OCI-LY3 (cell line): Measurements from ENCODE around the gene TLR9.

Source experiments
- H2AFZ ChIP-seq: fragments of 200-600, 300-600 bp; shearing (Covaris generic); 2 replicates; pipeline ENCODE4 v1.6.0; 2014; ENCODE audit warnings: antibody characterized with exemption, low read depth, low read length
- H3K27ac ChIP-seq: fragments of 200-600, 300-600 bp; sonication (generic); 2 replicates; pipeline ENCODE4 v1.5.1; 2014; ENCODE audit warnings: mild to moderate bottlenecking, low read length, moderate library complexity, mixed read lengths
- H3K27me3 ChIP-seq: fragments of 200-600, 300-600 bp; sonication (generic); 2 replicates; pipeline ENCODE4 v1.6.1; 2014; ENCODE audit warnings: low read depth, low read length, mixed read lengths
- H3K36me3 ChIP-seq: fragments of 200-600, 300-600 bp; sonication (generic); replicated peaks from 2 replicates; pipeline ENCODE3; 2014; ENCODE audit warnings: low read depth, low read length, mixed read lengths
- H3K4me1 ChIP-seq: fragments of 300-600, 200-600 bp; sonication (generic); 2 replicates; pipeline ENCODE4 v1.6.1; 2014; ENCODE audit warnings: low read length, mixed read lengths
- H3K4me2 ChIP-seq: fragments of 200-600, 300-600 bp; sonication (generic); 2 replicates; pipeline ENCODE4 v1.6.1; 2014; ENCODE audit warnings: low read length, mixed read lengths
- H3K4me3 ChIP-seq: fragments of 300-600, 200-600 bp; sonication (generic); 2 replicates; pipeline ENCODE4 v1.5.1; 2014; ENCODE audit warnings: antibody characterized with exemption, mild to moderate bottlenecking, low read length, moderate library complexity
- H3K79me2 ChIP-seq: fragments of 300-600, 200-600 bp; shearing (Covaris generic); 2 replicates; pipeline ENCODE4 v1.6.1; 2014; ENCODE audit warnings: mild to moderate bottlenecking, low read length, mixed read lengths
- H3K9ac ChIP-seq: fragments of 300-600, 200-600 bp; shearing (Covaris generic); 2 replicates; pipeline ENCODE4 v1.6.0; 2014; ENCODE audit warnings: mild to moderate bottlenecking, low read length, moderate library complexity
- H3K9me3 ChIP-seq: fragments of 200-600, 300-600 bp; shearing (Covaris generic); 2 replicates; pipeline ENCODE4 v1.6.1; 2014; ENCODE audit warnings: low read length, mixed read lengths; ENCODE audit not compliant: insufficient read depth
- H4K20me1 ChIP-seq: fragments of 200-600, 300-600 bp; sonication (generic); 2 replicates; pipeline ENCODE4 v1.6.1; 2016; ENCODE audit warnings: low read length, mixed read lengths; ENCODE audit not compliant: insufficient read depth
- EZH2phosphoT487 ChIP-seq: fragments of 200-600 bp; shearing (Covaris generic); IDR thresholded peaks from 2 replicates; pipeline ENCODE4 v1.6.1; 2018; ENCODE audit warnings: antibody characterized with exemption, mixed run types, low read depth
- TF ChIP-seq, protein P1 (sequence below): fragments of 200-600, 300-600 bp; sonication (generic); IDR thresholded peaks from 2 replicates; pipeline ENCODE4 v1.5.1; 2014; ENCODE audit warnings: antibody characterized with exemption, low read length, low read depth

TLR9 gene

DNA sequence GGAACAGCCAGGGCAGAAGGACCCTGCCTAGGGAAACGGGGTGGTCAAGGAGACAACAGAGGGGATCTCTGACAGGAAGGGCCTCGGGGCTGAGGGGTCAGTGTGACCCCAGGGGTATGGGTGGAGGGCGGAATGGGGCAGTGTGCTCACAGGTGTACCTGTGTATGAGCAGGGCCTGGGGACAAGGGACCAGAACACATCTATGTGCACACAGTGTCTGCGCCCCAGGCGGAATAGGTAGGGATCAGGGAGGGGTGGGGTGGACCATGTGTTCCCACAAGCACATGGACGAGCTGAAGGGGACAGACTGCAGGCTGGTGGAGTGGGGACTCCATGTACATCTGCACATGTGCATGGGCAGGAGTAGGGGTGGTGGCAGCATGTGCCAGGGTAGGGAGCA lies 5.0 kb upstream of the TLR9 start:
- Histone ChIP-seq H3K9me3 (no peaks in the 10 kb centered on the region), H3K4me2 (no peak overlapping the region), H2AFZ (no peak overlapping the region), H3K79me2 (no peaks in the 10 kb centered on the region), H3K4me1 (peaks cover 15% of the 10 kb centered on the region), H3K36me3 (peaks cover 5% of the 10 kb centered on the region), H3K27ac (no peak overlapping the region), H4K20me1 (no peaks in the 10 kb centered on the region), H3K27me3 (no peaks in the 10 kb centered on the region), H3K9ac (no peak overlapping the region), H3K4me3 (no peak overlapping the region)
- TF ChIP-seq, protein P1, sequence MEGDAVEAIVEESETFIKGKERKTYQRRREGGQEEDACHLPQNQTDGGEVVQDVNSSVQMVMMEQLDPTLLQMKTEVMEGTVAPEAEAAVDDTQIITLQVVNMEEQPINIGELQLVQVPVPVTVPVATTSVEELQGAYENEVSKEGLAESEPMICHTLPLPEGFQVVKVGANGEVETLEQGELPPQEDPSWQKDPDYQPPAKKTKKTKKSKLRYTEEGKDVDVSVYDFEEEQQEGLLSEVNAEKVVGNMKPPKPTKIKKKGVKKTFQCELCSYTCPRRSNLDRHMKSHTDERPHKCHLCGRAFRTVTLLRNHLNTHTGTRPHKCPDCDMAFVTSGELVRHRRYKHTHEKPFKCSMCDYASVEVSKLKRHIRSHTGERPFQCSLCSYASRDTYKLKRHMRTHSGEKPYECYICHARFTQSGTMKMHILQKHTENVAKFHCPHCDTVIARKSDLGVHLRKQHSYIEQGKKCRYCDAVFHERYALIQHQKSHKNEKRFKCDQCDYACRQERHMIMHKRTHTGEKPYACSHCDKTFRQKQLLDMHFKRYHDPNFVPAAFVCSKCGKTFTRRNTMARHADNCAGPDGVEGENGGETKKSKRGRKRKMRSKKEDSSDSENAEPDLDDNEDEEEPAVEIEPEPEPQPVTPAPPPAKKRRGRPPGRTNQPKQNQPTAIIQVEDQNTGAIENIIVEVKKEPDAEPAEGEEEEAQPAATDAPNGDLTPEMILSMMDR, result no peak
- no peak for TF ChIP-seq EZH2phosphoT487

DNA sequence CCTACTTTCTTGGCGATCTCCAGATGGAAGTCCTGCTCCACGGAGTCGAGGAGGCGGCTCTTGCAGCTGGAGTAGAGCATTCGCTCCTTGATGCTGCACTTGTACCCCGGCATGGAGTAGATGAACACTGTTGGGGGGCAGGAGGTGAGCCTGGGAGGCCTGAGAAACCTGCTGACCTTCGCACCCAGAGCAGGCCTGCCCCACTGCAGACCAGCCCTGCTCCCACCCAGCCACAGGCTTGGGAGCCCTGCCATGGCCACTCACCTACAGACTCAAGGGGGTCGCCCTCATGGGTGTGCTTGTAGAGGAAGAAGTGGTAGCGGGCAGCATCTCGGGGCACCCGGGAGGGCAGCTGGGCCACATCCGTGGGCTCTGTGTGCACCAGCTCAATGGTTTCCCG lies 4.2 kb upstream of the TLR9 start:
- H3K4me1 ChIP-seq, result peaks cover 16% of the 10 kb centered on the region
- no peak overlapping the region for H3K9ac ChIP-seq
- no peaks in the 10 kb centered on the region for H4K20me1 ChIP-seq
- no peak overlapping the region for H3K4me3 ChIP-seq
- no peaks in the 10 kb centered on the region for H3K27me3 ChIP-seq
- no peak overlapping the region for H3K27ac ChIP-seq
- H3K9me3 ChIP-seq, result no peaks in the 10 kb centered on the region
- H3K36me3 ChIP-seq, result peaks cover 5% of the 10 kb centered on the region
- no peak overlapping the region for H2AFZ ChIP-seq
- no peak overlapping the region for H3K4me2 ChIP-seq
- TF ChIP-seq EZH2phosphoT487, result no peak
- TF ChIP-seq, protein P1, result no peak
- H3K79me2 ChIP-seq, result peaks cover 8% of the 10 kb centered on the region

DNA sequence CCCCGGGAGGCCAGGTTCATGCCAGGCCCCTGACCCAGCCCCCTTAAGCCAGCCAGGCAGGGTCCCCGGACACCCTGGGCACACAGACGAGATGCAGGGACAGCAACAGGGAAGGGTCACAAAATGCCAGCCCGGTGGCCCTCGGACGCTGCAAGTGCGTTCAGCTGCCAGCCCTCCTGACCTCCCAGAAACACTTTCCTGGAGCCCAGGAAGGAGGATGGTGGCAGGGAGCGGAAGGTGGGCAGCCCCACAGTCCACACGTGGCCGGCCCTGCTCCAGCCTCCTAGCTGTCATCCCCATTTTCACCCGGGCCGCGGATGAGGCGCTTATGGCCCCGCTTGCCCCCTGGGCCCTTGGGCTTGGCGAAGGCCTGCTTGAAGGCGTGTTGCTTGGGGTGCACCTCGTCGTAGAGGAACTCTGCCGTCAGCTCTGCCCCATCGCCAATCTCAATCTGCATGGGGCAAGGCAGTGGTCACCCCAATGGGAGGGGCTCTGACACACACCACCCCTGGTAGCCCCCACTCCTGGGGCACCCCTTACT lies 3.4 kb upstream of the TLR9 start:
- H4K20me1 ChIP-seq, result peaks cover 2% of the 10 kb centered on the region; the same call in 1 of the 2 replicates
- H3K4me3 ChIP-seq, result no peak overlapping the region
- H3K4me2 ChIP-seq, result no peak overlapping the region
- H3K9ac ChIP-seq, result no peak overlapping the region
- no peak overlapping the region for H2AFZ ChIP-seq
- peaks cover 7% of the 10 kb centered on the region for H3K36me3 ChIP-seq
- no peak for TF ChIP-seq EZH2phosphoT487
- TF ChIP-seq, protein P1, result no peak
- H3K4me1 ChIP-seq, result peaks cover 24% of the 10 kb centered on the region
- H3K79me2 ChIP-seq, result peaks cover 16% of the 10 kb centered on the region
- H3K27me3 ChIP-seq, result no peaks in the 10 kb centered on the region
- H3K9me3 ChIP-seq, result no peaks in the 10 kb centered on the region
- no peak overlapping the region for H3K27ac ChIP-seq

DNA sequence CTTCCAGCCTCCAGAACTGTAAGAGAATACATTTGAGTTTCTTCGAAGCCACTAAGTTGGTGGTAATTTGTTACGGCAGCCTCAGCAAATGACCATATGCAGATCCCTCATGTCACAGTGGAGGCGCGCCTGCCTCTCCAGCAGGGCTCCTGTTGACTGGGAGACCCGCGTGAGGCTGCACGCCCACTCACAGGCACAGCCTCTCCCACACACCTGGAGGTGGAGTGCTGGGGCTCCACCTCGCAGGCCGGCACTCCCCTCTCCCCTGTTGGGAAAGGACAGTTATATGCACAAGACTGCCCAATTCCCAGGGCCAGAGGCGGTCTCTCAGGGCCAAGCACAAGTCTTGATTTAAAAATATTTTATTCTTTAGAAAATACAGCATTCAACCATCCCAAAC lies 2.8 kb upstream of the TLR9 start:
- Histone ChIP-seq H3K4me2 (no peak overlapping the region), H3K9me3 (no peaks in the 10 kb centered on the region), H4K20me1 (peaks cover 6% of the 10 kb centered on the region; the same call in 1 of the 2 replicates), H3K4me3 (no peak overlapping the region), H3K27ac (no peak overlapping the region), H3K79me2 (peaks cover 21% of the 10 kb centered on the region), H2AFZ (no peak overlapping the region), H3K4me1 (peaks cover 25% of the 10 kb centered on the region), H3K36me3 (peaks cover 12% of the 10 kb centered on the region), H3K9ac (no peak overlapping the region), H3K27me3 (no peaks in the 10 kb centered on the region)
- no peak for TF ChIP-seq EZH2phosphoT487
- TF ChIP-seq, protein P1, result no peak
